SK-N-SH (cell line): Measurements from ENCODE around the gene RNF145. TPM values are rescaled to one million over a fixed set of nuclear protein-coding genes. Genes with fewer than 3 reads are reported as not detected.

ENCODE experiments used
- CTCF ChIA-PET: fragments of 300-600, 350-600 bp; formaldehyde crosslinking; extraction: SDS; loops from one replicate; lab custom pipeline; 2021; lab: Yijun Ruan, JAX
- POLR2A ChIA-PET: fragments of 350-600 bp; sonication (Branson Sonifier 250); formaldehyde crosslinking; extraction: SDS; loops from one replicate; lab custom pipeline; 2020; ENCODE audit warnings: antibody characterized with exemption, inconsistent platforms; lab: Yijun Ruan, JAX
- DNase-seq: peaks from one replicate; pipeline ENCODE4 v3.0.0; 2012
- H2AFZ ChIP-seq: fragments of 200-600 bp; sonication (generic); 2 replicates; pipeline ENCODE4 v1.8.1; 2016; ENCODE audit warnings: antibody characterized with exemption, mild to moderate bottlenecking, low read depth
- H3F3A ChIP-seq: fragments of 200-600 bp; sonication (generic); replicated peaks from 2 replicates; pipeline ENCODE3; 2016; ENCODE audit warnings: antibody characterized with exemption, mild to moderate bottlenecking; ENCODE audit not compliant: insufficient read depth
- H3K27ac ChIP-seq, 2 experiments: fragments of 200-500 bp in 1 of 2; fragments of 200-600 bp in 1 of 2; sonication (Bioruptor generic) in 1 of 2; sonication (generic), shearing (Covaris generic) in 1 of 2; 2 replicates each; pipeline versions ENCODE4 v1.5.1 to v1.6.1; 2014 to 2016; ENCODE audit warnings: low read depth in 2 of 2, inconsistent platforms in 1 of 2, low read length in 1 of 2, mild to moderate bottlenecking in 1 of 2, mixed read lengths in 1 of 2
- H3K27me3 ChIP-seq: fragments of 200-600 bp; sonication (generic), shearing (Covaris generic); 2 replicates; pipeline ENCODE4 v1.6.1; 2016; ENCODE audit warnings: mixed run types; ENCODE audit not compliant: insufficient read depth
- H3K36me3 ChIP-seq, 2 experiments: fragments of 200-500 bp in 1 of 2; fragments of 200-600 bp in 1 of 2; sonication (Bioruptor generic) in 1 of 2; sonication (generic) in 1 of 2; replicated peaks in 1 of 2; 2 replicates each; pipeline versions ENCODE3 to v1.5.1; 2014 to 2016; ENCODE audit warnings: low read length in 1 of 2, mild to moderate bottlenecking in 1 of 2; ENCODE audit not compliant: insufficient read depth in 2 of 2, control insufficient read depth in 1 of 2
- H3K4me1 ChIP-seq, 2 experiments: fragments of 200-500 bp in 1 of 2; fragments of 200-600 bp in 1 of 2; sonication (Bioruptor generic) in 1 of 2; sonication (generic), shearing (Covaris generic) in 1 of 2; 2 replicates each; pipeline versions ENCODE4 v1.5.1 to v1.6.1; 2014 to 2016; ENCODE audit warnings: low read depth in 1 of 2, low read length in 1 of 2, mixed run types in 1 of 2; ENCODE audit not compliant: insufficient read depth in 2 of 2, control insufficient read depth in 1 of 2
- H3K4me2 ChIP-seq: fragments of 200-600 bp; sonication (generic), shearing (Covaris generic); 2 replicates; pipeline ENCODE4 v1.6.1; 2017; ENCODE audit warnings: mixed run types
- H3K4me3 ChIP-seq, 2 experiments: fragments of 200-500 bp in 1 of 2; fragments of 200-600 bp in 1 of 2; sonication (Bioruptor generic) in 1 of 2; sonication (generic), shearing (Covaris generic) in 1 of 2; 2 replicates each; pipeline versions ENCODE4 v1.5.1 to v1.8.1; 2014 to 2016; ENCODE audit warnings: low read depth in 2 of 2, inconsistent platforms in 1 of 2, low read length in 1 of 2, mild to moderate bottlenecking in 1 of 2, mixed read lengths in 1 of 2, moderate library complexity in 1 of 2
- H3K79me2 ChIP-seq: fragments of 200-600 bp; sonication (generic); 2 replicates; pipeline ENCODE4 v1.8.1; 2017; ENCODE audit warnings: mild to moderate bottlenecking; ENCODE audit not compliant: insufficient read depth
- H3K9ac ChIP-seq: fragments of 200-600 bp; sonication (generic); 2 replicates; pipeline ENCODE4 v1.6.1; 2017; ENCODE audit warnings: mixed run types
- H3K9me2 ChIP-seq: fragments of 200-600 bp; sonication (generic); 2 replicates; pipeline ENCODE4 v1.6.1; 2017; ENCODE audit warnings: mixed run types
- H3K9me3 ChIP-seq: fragments of 200-600 bp; sonication (generic); 2 replicates; pipeline ENCODE4 v1.6.1; 2017; ENCODE audit warnings: mixed run types, mild to moderate bottlenecking, moderate library complexity
- H4K20me1 ChIP-seq: fragments of 200-600 bp; sonication (generic); 2 replicates; pipeline ENCODE4 v1.6.1; 2017; ENCODE audit warnings: mild to moderate bottlenecking, mixed run types; ENCODE audit not compliant: insufficient read depth
- CHD2 ChIP-seq: fragments of 150-350 bp; IDR thresholded peaks from 2 replicates; pipeline ENCODE4 v1.6.1; 2018; ENCODE audit warnings: low read length; ENCODE audit not compliant: partially characterized antibody
- ELF1 ChIP-seq: IDR thresholded peaks from 2 replicates; pipeline ENCODE4 v1.4.0; 2012
- EP300 ChIP-seq, 2 experiments: IDR thresholded peaks; 2 replicates each; pipeline versions ENCODE4 v1.4.0 to v1.6.1; 2012; ENCODE audit warnings: borderline replicate concordance in 1 of 2, low read depth in 1 of 2, low read length in 1 of 2
- EZH2phosphoT487 ChIP-seq: fragments of 200-600 bp; sonication (generic); IDR thresholded peaks from 2 replicates; pipeline ENCODE4 v1.6.1; 2017; ENCODE audit warnings: low read depth, mixed run types, mild to moderate bottlenecking, antibody characterized with exemption, moderate library complexity, borderline replicate concordance
- FOXJ3 ChIP-seq: sonication (generic); formaldehyde crosslinking; IDR thresholded peaks from 2 replicates; pipeline ENCODE4 v1.5.1; 2020; ENCODE audit warnings: mild to moderate bottlenecking, missing genetic modification reagents
- FOXM1 ChIP-seq: IDR thresholded peaks from 2 replicates; pipeline ENCODE4 v1.4.0; 2012; ENCODE audit warnings: low read depth, mild to moderate bottlenecking
- GATA2 ChIP-seq: sonication (generic); formaldehyde crosslinking; IDR thresholded peaks from 2 replicates; pipeline ENCODE4 v1.5.0; 2020; ENCODE audit warnings: mild to moderate bottlenecking, missing genetic modification reagents
- MEF2A ChIP-seq: IDR thresholded peaks from 2 replicates; pipeline ENCODE4 v1.4.0; 2012; ENCODE audit warnings: low read depth, borderline replicate concordance
- MXI1 ChIP-seq: IDR thresholded peaks from 2 replicates; pipeline ENCODE4 v1.6.1; 2012; ENCODE audit warnings: mild to moderate bottlenecking, low read depth, low read length, improper control_type of control experiment
- NFIC ChIP-seq: IDR thresholded peaks from 2 replicates; pipeline ENCODE4 v1.4.0; 2012; ENCODE audit warnings: borderline replicate concordance
- RAD21 ChIP-seq: IDR thresholded peaks from 2 replicates; pipeline ENCODE4 v1.6.1; 2012; ENCODE audit warnings: mild to moderate bottlenecking, low read length
- RCOR1 ChIP-seq: fragments of 150-350 bp; IDR thresholded peaks from 2 replicates; pipeline ENCODE4 v1.6.1; 2017; ENCODE audit warnings: antibody characterized with exemption, low read length
- RFX5 ChIP-seq: IDR thresholded peaks from 2 replicates; pipeline ENCODE4 v1.6.1; 2012; ENCODE audit warnings: mild to moderate bottlenecking, improper control_type of control experiment, low read length
- TAF1 ChIP-seq: IDR thresholded peaks from 2 replicates; pipeline ENCODE4 v1.6.1; 2012; ENCODE audit warnings: low read depth, mild to moderate bottlenecking, low read length, moderate library complexity, borderline replicate concordance
- TCF12 ChIP-seq: IDR thresholded peaks from 2 replicates; pipeline ENCODE4 v1.4.0; 2012
- TEAD4 ChIP-seq: IDR thresholded peaks from 2 replicates; pipeline ENCODE4 v1.4.0; 2012; ENCODE audit warnings: mild to moderate bottlenecking, borderline replicate concordance; ENCODE audit not compliant: insufficient read depth
- WGBS: methylation state at CpG from one replicate; pipeline ENCODE4 v1.1.6; 2017; ENCODE audit warnings: low lambda C conversion rate; 5-methylcytosine and 5-hydroxymethylcytosine counted together
- polyA plus RNA-seq, 3 experiments: library from polyadenylated mRNA; depleted of rRNA; stranded (reverse); fragments of >200 nt; gene quantifications; 2 replicates each; pipeline ENCODE4 v1.2.3, GENCODE V29; 2012
- TF ChIP-seq, protein P1 (sequence below): IDR thresholded peaks from 2 replicates; pipeline ENCODE4 v1.6.1; 2012; ENCODE audit warnings: mild to moderate bottlenecking, low read depth, low read length, moderate library complexity
- TF ChIP-seq, protein P2 (sequence below): IDR thresholded peaks from 2 replicates; pipeline ENCODE4; 2012
- TF ChIP-seq, protein P3 (sequence below): IDR thresholded peaks from 2 replicates; pipeline ENCODE4 v1.4.0; 2012; ENCODE audit warnings: low read depth
- TF ChIP-seq, protein P4 (sequence below): fragments of 150-350 bp; IDR thresholded peaks from 2 replicates; pipeline ENCODE4 v1.6.1; 2016; ENCODE audit warnings: mild to moderate bottlenecking, low read depth, low read length
- TF ChIP-seq, protein P5 (sequence below): IDR thresholded peaks from 2 replicates; pipeline ENCODE4 v1.4.0; 2012; ENCODE audit warnings: low read depth, borderline replicate concordance
- TF ChIP-seq, protein P6 (sequence below): fragments of 150-350 bp; IDR thresholded peaks from 2 replicates; pipeline ENCODE4 v1.6.1; 2017; ENCODE audit warnings: antibody characterized with exemption, low read length, low read depth, borderline replicate concordance

RNF145 gene
- polyA plus RNA-seq, 1 of the 3 experiments (the other 2 are of a cell fraction): 36.1 TPM

DNA sequence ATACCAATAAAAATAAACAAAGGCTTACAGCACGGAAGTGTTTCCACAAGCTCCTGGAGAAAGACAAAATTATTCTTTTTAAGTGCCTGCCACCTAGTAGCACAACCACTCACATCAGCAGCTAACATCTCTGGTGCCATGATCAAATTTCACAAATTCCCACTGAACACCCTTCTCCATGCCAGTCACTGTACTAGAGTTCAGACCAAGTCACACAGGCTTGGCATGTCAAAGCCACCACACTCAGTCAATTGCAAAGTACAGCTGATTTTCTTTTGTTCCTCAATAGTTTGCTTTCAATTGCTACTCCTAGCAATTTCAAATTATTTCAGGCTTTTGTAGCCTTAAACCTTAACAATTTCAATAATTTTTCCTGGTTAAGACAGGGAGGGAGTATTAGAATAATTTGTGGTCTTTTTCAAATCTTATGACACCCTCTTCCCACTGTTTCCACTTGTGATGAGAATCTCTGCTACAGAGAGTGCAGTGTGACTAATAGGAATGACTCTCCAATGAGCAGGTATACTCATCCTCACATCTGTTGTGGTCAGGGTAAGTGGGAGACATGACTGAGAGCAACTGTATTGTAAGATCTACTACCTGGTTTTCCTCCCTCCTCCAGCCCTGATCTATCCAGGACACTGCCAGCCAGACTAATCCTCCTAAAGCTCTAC lies 46.2 kb downstream of the RNF145 start (continued):
- TF ChIP-seq, protein P1, sequence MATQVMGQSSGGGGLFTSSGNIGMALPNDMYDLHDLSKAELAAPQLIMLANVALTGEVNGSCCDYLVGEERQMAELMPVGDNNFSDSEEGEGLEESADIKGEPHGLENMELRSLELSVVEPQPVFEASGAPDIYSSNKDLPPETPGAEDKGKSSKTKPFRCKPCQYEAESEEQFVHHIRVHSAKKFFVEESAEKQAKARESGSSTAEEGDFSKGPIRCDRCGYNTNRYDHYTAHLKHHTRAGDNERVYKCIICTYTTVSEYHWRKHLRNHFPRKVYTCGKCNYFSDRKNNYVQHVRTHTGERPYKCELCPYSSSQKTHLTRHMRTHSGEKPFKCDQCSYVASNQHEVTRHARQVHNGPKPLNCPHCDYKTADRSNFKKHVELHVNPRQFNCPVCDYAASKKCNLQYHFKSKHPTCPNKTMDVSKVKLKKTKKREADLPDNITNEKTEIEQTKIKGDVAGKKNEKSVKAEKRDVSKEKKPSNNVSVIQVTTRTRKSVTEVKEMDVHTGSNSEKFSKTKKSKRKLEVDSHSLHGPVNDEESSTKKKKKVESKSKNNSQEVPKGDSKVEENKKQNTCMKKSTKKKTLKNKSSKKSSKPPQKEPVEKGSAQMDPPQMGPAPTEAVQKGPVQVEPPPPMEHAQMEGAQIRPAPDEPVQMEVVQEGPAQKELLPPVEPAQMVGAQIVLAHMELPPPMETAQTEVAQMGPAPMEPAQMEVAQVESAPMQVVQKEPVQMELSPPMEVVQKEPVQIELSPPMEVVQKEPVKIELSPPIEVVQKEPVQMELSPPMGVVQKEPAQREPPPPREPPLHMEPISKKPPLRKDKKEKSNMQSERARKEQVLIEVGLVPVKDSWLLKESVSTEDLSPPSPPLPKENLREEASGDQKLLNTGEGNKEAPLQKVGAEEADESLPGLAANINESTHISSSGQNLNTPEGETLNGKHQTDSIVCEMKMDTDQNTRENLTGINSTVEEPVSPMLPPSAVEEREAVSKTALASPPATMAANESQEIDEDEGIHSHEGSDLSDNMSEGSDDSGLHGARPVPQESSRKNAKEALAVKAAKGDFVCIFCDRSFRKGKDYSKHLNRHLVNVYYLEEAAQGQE: no peak
- TF ChIP-seq, protein P2, sequence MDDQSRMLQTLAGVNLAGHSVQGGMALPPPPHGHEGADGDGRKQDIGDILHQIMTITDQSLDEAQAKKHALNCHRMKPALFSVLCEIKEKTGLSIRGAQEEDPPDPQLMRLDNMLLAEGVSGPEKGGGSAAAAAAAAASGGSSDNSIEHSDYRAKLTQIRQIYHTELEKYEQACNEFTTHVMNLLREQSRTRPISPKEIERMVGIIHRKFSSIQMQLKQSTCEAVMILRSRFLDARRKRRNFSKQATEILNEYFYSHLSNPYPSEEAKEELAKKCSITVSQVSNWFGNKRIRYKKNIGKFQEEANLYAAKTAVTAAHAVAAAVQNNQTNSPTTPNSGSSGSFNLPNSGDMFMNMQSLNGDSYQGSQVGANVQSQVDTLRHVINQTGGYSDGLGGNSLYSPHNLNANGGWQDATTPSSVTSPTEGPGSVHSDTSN: peak; percentile 63
- TF ChIP-seq EP300 (IDR thresholded peaks at IDR 0.05; ENCODE audit: borderline replicate concordance in 1 of 2, low read depth in 1 of 2, low read length in 1 of 2): peak in 1 of 2 experiments; percentile 59; a peak in 1 of 4 replicates
- no peak for TF ChIP-seq CHD2
- no peak for TF ChIP-seq MEF2A
- TF ChIP-seq, protein P3, sequence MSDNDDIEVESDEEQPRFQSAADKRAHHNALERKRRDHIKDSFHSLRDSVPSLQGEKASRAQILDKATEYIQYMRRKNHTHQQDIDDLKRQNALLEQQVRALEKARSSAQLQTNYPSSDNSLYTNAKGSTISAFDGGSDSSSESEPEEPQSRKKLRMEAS: no peak

DNA sequence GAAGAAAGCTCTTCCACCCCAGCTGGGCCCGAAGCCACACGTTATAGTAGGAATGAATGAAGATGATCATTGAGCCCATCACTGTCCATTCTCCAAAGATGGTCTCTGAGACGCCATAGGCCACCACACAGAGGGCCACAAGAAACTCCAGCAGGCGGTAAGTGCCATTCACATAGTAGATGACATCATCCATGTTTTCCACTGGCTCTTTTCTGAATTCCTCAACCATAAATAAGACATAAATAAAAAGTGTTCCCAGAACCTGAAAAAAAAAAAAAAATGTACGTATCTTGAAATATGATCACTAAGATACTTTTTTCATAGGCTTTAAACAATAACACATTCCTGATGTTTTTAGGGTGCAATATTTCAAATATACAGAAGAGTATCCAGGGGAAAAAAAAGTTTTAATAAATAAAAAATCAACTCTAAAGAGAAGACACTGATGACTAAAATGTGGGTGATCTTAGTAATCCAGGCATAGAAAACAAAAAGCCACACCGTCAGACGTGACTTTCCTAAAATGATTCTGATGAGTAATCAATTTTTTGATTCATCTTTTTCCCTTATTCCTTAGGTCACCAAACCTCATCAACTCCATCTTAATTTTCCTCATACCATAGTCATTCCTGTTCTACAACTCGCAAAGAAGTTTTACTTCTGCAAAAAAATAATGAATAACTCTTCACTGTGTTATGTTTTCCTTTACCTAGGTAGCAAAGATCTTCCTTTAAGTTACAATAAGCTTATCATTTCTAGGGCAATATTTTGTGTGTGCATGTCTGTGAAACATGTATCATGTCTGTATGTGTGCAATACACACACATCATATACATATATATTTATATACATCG lies 47.8 kb downstream of the RNF145 start:
- no peak for DNase-seq
- Histone ChIP-seq H2AFZ (no peak overlapping the region), H3K4me1 (peaks cover 0 to 18% of the 10 kb centered on the region in 2 experiments; a peak in 3 of 4 replicates), H3K9ac (no peak overlapping the region), H3K4me2 (no peak overlapping the region), H3K4me3 (no peak overlapping the region), H3K79me2 (peaks cover 32% of the 10 kb centered on the region), H3K36me3 (peaks cover 52 to 65% of the 10 kb centered on the region in 2 experiments), H3K9me3 (no peaks in the 10 kb centered on the region), H3F3A (peaks cover 39% of the 10 kb centered on the region), H4K20me1 (no peaks in the 10 kb centered on the region), H3K27ac (no peak overlapping the region), H3K27me3 (no peaks in the 10 kb centered on the region), H3K9me2 (no peaks in the 10 kb centered on the region)
- POLR2A ChIA-PET: no interaction called here
- CTCF ChIA-PET: no interaction called here
- WGBS: 78% methylated on average over 9 of the region's 9 CpGs
- TF ChIP-seq MEF2A: no peak
- no peak for TF ChIP-seq FOXJ3
- TF ChIP-seq, protein P4, sequence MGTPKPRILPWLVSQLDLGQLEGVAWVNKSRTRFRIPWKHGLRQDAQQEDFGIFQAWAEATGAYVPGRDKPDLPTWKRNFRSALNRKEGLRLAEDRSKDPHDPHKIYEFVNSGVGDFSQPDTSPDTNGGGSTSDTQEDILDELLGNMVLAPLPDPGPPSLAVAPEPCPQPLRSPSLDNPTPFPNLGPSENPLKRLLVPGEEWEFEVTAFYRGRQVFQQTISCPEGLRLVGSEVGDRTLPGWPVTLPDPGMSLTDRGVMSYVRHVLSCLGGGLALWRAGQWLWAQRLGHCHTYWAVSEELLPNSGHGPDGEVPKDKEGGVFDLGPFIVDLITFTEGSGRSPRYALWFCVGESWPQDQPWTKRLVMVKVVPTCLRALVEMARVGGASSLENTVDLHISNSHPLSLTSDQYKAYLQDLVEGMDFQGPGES: no peak
- no peak for TF ChIP-seq RCOR1
- TF ChIP-seq, protein P5, sequence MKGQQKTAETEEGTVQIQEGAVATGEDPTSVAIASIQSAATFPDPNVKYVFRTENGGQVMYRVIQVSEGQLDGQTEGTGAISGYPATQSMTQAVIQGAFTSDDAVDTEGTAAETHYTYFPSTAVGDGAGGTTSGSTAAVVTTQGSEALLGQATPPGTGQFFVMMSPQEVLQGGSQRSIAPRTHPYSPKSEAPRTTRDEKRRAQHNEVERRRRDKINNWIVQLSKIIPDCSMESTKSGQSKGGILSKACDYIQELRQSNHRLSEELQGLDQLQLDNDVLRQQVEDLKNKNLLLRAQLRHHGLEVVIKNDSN: no peak
- TF ChIP-seq TAF1: no peak
- TF ChIP-seq, protein P6, sequence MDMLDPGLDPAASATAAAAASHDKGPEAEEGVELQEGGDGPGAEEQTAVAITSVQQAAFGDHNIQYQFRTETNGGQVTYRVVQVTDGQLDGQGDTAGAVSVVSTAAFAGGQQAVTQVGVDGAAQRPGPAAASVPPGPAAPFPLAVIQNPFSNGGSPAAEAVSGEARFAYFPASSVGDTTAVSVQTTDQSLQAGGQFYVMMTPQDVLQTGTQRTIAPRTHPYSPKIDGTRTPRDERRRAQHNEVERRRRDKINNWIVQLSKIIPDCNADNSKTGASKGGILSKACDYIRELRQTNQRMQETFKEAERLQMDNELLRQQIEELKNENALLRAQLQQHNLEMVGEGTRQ: no peak
- no peak for TF ChIP-seq MXI1
- no peak for TF ChIP-seq RFX5
- no peak for TF ChIP-seq FOXM1
- TF ChIP-seq NFIC: no peak
- TF ChIP-seq RAD21: no peak
- TF ChIP-seq EZH2phosphoT487: no peak
- TF ChIP-seq TCF12: no peak
- no peak for TF ChIP-seq GATA2
- TF ChIP-seq ELF1: no peak
- TF ChIP-seq TEAD4: no peak
